ENCODE data around the gene TMPRSS9.

- TF ChIP-seq CTCF (IDR thresholded peaks at IDR 0.05) (no peak), POLR2AphosphoS5 (IDR thresholded peaks at IDR 0.05; ENCODE audit: insufficient read depth in 1 of 2, low read depth in 1 of 2) (no peak)
These were observed 26.3 kb upstream of the TMPRSS9 start for GRCh38 chr19:2333807-2334211.
